Stimulated activated CD4-positive, alpha-beta T cell treated with anti-CD3 and anti-CD28 coated beads, Interleukin-1b, Interleukin-23, amount 100 ng/mL, for 1 hour (primary cell): ENCODE results near the gene AXIN1.
A peak's percentile ranks its signal among the peaks of the same experiment; 100 is the strongest.
"Not testable (repeated sequence)": the region's sequence is repeated elsewhere in the genome, so short reads cannot be mapped to it uniquely, and the experiment has no call there.

Source experiments
- DNase-seq, 2 donors: peaks; one replicate each; pipeline ENCODE4 v3.0.0-alpha.2; 2020; ENCODE audit warnings: low read depth in 2 of 2

AXIN1 gene

DNA sequence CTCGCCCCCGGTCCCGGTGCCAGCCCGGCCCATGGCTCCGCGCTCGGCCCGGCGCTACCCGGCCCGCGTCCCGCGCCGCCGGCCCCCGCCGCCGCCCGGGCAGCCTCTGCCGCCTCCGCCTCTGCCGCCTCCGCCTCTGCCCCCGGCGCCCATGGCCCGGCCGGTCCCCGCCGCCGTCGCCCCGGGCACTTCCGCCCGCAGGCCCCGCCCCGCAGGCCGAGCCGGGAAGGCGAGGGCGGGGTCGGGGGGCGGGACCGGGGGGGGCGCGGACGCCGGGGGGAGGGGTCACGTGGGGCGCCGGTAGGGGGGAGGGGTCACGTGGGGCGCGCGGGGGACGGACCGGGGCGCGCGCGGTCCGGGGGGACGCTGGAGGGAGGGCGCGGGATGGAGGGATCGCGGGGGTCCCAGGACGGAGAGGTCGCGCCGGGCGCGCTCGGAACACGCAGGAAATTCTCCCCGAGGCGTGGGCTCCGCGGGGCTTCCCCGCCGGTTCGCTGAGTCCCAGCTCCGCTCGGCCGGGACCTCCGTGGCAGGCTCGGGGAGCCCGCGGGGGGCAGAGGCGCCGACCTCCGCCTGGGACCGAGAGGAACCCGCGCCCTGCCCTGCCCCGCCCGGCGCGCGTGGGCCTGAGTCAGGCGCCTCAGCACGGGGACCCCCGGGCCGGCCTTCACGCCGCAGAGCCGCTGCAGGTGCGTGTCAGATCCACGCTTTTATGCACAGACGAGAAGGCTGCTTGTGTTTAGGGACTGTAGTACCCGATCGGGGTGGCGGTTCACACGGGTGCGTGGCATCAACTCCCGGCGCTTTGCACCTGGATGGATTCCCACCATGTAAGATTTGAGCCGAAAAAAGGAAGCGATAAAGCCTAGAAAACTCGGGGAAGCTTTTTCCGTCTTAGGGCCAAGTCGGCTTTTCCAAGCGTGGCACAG lies 29.5 kb upstream of the AXIN1 start, which contains the start of gene PGAP6:
Gene PGAP6 (minus strand): TSS at position 190 of the 929 bp plus-strand sequence. CDS start 157 bp downstream, at position 33.
- peak; percentile 31 to 61 for DNase-seq

DNA sequence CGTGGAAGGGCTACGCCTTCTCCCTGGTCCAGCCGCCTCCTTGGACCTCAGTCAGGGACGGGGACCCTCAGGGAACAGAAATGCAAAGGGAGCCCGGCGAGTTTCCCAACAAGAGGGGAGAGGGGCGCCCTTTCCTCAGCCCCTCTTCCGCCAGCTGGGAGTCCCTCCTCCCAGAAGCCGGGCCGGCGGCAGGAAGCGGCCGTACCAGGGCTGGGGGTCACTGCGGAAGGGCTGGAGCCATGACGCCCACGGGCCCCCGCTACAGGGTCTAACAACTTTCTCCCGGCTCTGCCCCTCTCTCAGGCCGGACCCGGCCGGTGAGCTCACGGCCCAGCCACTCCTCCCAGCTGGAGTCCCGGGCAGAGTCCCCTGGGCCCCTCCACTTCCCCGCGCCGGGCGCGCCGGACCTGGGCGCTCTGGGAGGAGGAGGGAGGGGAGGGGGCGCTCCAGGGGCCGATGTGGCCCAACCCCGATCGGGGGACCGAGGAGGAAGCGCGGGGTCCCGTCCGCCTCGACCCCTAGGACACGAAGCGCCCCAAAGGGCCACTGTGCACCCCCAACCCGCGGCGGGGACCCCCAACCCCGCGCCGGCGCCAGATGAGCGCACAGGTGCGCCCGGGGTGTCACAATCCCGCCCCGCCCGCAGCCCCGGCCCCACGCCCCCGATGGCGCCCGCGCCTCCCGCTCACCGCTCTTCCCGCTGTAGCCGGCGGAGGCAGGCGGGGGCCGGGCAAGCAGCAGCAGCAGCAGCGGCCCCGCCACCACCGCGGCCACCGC lies 28.7 kb upstream of the AXIN1 start:
- no peak for DNase-seq

DNA sequence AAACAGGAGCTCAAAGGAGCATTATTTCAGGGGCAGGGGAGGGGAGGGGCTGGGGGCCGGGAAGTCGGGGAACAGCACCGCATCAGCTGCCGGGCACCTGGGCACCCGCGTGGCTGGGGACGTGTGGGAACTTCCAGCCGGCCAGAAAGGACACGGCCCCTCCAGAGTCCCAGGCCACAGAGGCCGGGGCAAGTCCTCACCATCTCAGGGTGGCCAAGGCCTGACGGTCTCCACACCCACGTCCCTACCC lies 28.2 kb upstream of the AXIN1 start:
- no peak for DNase-seq

DNA sequence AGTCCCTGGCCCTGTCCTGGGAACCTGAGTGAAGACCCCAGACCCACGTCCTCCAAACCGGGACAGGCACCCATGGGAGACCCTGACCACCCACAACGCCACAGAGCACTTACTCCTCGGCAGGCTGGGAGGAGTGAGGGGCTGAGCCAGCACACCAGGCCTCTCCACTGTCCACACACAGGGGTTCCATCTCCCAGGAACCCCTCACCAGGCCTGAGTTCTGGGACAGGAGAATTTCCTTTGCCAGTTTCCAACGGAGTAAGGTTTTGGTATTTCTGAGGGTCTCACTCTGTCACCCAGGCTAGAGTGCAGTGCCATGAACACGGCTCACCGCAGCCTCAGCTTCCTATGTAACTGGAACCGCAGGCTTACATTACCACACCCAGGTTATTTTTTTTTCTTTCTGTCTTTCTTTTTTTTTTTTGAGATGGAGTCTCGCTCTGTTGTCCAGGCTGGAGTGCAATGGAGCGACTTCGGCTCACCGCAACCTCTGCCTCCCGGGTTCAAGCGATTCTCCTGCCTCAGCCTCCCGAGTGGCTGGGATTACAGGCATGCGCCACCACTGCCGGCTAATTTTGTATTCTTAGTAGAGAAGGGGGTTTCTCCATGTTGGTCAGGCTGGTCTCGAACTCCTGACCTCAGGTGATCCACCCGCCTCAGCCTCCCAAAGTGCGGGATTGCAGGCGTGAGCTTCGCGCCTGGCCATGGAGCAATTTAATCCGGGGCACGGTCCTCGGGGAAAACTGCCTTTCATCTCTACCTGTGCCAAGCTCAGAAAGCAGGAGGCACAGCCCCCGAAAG lies 27.6 kb upstream of the AXIN1 start:
- DNase-seq: no peak

DNA sequence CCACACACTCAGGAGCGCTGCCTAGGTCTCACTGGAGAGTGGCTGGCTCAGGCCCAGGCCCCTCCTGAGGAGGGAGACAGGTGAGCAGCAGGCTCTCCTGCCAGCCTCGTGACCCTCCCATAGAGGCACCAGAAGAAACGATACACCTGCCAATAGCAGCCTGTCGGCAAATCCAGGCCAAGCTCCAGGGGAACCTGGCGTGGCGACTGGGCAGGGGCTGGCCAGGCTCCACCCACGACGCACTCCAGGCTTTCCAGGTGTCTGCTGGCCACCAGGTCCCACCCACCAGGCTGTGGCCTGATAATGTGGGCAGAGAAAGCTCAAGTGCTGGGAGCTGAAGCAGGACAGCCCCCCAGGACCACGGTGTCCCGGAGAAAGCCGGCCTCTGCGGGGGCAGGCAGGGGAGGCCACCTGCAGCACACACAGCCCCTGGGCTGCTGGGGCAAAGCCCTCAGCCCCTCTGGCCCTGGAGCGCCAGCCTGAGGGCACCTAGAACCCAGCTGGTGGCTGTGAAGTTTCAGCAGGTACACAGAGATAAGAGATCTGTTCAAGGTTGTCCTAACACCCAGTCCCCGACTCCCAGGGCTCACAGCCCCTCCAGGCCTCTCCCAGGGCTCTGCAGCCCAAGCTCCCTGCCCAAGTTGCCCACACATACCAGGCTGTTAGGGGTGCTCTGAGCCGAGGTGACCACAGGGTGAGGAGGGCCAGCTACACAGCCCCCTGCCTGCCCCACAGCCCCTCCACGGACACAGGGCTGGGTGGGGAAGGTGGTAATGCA lies 26.8 kb upstream of the AXIN1 start:
- no peak for DNase-seq

DNA sequence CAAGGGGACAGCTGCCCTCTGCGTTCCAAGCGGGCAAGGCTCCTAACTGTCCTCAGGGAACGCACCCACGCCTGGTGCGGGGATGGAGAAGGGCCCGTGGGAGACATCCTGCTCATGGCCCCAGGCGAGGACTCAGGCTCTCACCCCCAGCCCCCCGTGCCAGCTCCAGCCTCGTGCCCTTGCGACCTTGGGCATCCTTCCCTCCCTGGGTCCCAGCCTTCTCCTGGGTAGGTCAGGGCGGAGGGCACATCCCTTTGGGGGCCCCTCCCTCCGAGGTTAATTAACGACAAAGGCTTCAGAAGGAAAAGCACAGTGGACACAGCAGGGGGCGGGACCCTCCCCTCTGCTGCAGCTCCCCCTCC lies 26.3 kb upstream of the AXIN1 start:
- DNase-seq: no peak

DNA sequence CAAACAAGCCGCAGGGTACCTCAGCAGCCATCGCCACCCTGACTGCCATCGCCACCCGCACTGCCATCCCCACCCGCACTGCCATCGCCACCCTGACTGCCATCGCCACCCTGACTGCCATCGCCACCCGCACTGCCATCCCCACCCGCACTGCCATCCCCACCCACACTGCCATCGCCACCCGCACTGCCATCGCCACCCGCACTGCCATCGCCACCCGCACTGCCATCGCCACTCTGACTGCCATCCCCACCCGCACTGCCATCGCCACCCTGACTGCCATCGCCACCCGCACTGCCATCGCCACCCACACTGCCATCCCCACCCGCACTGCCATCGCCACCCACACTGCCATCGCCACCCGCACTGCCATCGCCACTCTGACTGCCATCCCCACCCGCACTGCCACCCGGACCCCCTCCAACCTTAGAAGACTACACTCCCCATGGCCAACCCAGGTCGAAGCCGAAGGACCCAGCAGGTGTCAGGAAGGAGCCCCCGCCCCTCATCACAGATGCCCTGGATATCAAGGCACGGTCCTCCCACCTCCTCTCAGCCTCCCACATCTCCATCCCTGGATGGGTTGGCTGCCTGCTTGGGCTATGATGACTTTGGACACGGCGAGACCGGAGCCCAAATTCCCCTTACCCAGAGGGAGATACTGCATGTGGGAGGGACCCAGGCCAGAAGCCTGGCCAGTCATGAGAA lies 25.7 kb upstream of the AXIN1 start:
- DNase-seq: not testable (repeated sequence)

DNA sequence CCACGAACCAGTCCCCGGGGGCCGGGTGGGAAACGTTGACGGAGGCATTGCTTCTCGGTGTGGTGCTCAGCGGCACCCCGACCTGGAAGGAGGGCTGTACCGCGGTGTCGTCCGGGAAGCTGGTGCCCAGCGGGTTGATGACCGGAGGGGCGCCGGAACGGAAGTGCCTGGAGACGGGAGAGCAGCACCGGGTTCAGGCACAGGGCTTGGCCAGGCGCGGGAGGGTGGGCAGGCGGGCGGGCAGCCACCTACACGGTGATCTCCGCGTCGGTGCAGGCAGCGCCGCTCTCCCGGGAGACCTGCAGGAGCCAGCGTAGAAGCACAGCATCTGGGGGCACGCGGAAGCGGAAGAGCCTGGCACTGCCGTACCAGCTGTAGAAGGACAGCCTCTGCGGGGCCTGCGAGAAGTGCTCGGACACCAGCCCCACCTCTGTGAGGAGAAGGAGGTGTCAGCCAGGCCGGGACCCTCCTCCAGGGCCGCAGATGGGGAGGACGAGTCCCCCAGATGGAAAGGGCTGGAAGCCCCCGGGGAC lies 25.0 kb upstream of the AXIN1 start:
- no peak for DNase-seq

DNA sequence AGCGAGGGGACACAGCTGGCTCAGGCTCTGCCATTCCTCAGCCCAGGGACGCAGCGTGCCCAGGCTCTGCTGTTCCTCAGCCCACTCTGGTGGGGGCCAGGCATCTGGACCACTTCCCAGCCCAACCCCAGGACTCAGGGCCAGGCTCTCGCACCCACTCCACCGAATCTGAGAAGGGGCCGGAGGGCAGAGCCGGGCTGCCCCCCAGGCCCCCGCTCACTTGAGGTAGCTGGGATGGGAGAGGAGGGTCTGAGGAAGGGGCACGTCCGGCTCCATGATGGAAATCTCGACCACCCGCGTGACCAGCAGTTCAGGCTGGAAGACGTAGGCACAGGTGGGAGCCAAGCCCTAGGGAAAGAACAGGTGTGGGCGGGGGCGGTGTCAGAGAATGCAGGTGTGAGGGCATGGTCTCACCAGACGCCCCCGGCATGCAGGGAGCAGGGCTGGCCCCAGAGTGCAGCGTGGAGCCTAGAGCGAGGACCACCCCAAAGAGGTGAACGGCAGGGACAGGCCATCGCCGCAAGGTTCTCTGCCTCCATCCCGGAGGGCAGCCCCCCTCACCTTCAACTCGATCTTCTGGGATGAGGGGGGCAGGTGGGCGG lies 24.4 kb upstream of the AXIN1 start:
- no peak for DNase-seq

DNA sequence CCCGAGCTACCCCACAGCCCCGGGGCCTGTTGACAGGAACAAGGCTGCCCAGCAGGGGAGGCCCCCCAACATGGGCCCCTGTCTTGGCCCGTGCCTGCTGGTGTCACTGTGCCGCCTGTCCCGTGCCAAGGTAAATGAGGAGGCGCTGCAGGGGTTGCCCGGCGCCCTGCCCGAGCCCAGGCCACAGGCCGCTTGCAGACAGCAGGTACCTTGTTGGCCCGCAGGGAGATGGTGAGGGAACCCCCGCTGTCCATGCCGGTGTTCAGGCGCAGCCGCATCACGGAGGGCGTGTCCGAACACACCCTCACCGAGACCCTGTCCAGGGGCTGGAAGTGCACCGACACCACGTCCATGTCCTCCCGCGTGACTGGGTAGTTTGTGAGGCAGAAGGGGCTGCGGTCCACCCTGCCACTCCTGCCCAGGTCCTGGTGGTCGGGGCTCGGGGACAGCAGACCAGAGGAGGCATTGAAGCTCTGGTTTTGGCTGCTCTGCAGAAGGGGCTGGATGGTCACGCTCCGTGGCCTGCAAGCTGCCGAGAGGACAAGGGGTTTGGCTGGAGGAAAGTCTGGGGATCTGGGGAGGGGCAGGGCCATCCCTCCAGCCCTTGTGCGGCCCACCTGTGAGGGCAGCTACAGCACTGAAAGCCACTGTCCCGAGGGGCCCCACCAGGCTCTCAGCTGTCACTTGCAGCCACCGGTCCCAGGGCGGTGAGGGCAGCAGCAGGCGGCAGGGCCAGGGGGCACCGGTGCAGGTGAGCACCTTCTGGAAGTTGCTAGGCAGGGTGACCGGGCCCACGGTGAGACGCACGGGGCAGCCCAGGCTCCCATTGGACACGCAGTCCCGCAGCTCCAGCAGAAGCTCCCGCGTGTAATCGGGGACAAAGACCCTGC lies 23.6 kb upstream of the AXIN1 start:
- no peak for DNase-seq

DNA sequence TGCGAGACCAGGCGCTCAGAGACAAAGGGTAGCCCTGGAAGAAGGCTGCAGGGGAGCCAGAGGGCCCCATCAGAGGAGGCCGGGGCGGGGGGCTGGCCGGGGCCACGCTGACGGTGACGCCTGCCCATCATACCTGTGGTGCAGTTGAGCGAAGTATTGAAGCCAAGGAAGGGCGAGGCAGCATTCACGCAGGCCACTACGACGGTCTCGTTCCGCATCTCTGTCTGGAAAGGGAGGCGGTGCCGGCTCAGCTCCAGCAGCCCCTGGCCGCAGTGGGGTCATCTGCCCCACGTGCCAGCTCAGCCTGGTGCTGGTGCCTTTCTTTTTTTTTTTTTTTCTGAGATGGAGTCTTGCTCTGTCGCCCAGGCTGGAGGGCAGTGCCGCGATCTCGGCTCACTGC lies 22.7 kb upstream of the AXIN1 start:
- no peak for DNase-seq

DNA sequence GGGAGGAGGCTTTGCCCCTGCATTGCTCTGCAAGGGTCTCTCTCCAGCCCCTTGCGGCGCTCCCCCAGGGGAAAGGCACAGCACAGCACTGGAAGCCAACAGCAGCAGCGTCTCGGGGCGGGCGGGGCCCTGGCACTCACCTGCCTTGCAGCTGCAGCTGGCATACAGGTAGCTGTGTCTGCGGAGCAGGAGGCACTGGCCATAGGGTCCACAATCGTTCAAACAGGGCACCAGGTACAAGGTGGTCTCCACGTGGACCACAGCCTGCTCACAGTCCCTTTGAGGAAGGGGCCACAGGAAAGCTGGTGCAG lies 22.0 kb upstream of the AXIN1 start:
- no peak for DNase-seq

DNA sequence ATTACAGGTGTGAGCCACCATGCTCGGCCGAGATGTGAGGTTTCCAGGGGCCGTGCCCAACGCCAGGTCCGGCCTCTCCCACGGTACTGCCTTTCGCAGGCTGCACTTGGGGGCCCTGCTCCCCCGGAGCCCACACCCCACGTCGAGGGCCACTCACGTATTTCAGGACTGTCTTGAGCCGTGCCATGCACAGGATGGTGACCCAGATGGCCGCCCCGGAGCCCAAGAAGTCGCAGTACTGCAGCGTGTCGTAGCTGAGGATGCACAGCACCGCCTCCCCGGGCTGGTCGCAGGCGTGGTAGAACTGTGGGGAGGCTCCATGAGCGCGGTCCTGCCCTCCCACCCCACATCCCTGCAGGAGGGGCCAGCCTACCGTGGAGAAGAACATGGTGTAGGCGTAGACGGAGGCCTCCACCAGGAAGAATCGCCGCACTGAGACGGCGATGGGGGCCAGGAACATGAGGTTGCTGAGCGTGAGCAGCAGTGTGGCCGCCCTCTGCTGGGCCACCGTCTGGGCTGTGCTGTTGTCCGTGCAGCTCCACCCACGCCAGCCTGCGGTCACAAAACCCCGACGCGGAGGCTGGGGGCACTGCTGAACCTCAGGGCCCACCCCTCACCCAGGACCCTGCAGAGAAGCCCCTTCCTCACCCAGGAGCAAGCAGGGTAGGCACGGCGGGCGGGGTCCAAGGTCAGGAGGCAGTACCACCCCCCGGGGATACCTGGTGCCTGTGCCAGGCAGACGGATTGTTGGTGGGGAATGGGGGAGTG lies 21.5 kb upstream of the AXIN1 start:
- DNase-seq: no peak

DNA sequence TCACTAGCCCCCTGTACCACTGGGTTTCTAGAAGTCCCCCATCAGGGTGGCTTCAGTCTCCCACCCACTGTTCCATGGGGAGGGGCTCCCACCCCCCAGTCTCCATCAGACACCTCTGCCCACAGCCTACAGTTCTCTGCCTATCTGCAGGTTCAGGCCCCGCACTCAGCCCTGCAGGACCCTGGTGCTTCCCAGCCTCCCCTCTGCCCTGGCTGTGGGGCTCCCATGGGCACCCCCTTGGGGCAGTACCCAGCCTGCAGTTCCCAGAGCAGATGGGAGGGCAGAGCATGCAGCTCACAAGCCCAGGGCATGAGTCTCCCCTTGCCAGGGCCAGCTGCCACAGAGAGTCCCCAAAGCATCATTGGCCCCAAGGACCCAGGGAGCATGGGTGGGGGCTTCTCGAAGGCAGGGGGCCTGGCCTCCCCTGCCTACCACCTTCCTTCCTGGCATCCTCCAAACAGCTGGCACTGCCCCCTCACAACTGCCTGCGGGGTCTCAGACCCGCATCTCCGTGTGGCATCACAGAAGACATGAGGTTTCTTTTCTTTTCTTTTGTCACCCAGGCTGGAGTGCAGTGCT lies 20.6 kb upstream of the AXIN1 start:
- no peak for DNase-seq

DNA sequence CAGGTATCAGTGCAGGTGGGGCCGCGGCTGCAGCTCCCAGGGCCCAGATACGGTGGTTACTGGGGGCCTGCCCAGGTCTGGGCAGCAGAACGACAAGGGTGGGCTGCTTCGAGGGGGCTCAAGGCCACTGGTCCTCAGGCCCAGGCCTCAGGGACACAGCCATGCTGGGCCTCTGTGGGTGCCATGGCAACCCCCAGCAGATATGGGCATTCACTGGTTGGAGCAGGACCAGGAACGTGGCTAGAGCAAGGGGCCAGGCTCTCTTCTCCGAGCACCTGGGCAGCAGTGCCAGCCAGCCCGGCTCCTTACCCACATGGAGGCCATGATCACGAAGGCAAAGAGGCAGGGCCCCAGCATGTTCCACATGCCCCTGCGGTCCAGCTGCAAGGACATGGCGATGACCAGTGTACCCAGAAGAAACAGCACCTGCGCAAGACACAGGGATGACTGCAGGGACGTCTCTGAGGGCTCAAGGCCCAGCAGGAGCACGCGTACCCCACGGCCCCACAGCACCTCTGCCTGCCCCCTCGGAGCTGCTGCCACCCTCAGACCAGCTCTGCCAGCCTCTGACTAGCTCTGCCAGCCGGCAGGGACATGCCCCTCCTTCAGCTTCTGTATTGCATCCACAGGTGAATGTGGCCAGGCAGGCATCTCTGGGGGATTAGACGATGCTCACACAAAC lies 19.9 kb upstream of the AXIN1 start:
- no peak for DNase-seq

DNA sequence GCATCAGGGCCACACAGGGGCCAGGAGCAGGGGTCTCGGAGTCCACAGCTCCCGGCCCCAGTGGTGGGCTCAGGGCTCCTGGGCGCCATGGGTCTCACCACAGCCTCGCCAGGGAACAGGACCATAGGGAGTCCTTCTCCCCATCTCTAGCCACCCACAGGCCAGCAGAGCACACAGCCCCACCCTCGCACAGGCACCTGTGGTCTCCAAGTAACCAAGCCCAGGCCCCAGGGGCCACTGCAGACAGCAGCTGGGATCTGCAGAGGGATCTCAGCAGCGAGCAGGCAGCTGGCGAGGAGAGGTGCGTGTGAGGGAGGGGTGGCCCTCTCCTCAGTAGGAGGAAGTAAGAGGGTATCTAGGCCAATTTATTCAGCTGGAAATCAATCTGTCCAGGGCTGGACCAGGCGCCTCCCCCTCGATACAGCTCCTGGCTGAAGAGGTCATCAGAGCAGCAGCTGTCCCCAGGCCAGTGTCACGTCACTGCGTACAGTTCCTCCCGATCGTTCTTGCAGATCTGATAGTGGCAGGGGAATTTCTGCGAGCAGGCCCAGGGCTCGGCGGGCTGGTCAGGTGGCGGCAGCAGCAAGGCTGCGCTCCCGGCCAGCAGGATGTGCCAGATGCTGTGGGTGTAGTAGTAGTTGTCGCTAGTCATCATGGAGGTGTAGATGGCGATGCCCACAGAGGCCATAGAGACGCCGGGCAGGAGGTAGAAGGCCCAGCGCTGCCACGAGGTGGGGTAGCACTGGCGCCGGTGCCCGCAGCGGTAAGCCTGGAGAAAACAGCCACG lies 19.2 kb upstream of the AXIN1 start:
- DNase-seq: no peak

DNA sequence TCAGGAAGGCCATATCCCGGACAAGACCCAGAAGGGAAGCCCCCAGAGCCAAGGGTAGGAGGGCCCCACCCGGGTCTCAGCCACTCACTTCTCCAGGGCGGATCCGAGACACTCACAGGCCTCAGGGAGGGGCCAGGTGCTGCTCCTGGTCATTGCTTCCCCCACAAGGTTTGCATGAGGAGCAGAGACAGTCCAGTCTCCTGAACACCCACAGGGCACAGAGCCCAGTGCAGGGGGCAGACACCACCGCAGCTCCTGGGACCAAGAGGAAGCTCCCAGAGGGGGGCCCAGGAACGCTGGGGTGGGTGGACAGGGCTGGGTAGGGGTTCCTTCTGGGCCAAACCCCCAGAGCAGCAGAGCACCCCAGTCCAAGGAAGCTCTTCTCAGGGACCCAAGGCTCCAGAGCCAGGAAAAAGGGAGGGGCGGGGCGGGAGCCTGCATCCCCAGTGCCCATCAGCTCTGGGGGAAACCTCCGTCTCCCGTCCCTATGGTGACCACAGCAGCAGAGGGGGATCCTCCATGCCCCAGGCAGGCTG lies 18.5 kb upstream of the AXIN1 start:
- DNase-seq: no peak
